Tibial nerve (tissue), 4 donors: ENCODE measurements around the gene PIP5K1B. TPM values are rescaled to one million over a fixed set of nuclear protein-coding genes. Genes with fewer than 3 reads are reported as not detected.

Source experiments
- DNase-seq, 2 donors: peaks; one replicate each; pipeline ENCODE4 v3.0.0-alpha.2; 2019; ENCODE audit warnings: low spot score in 2 of 2
- H3K27ac ChIP-seq, 4 donors: fragments of 200-600 bp; sonication (generic) in 3 of 4; one replicate each; pipeline ENCODE4 v1.5.1; 2017 to 2019; ENCODE audit warnings: mild to moderate bottlenecking in 1 of 4
- H3K27me3 ChIP-seq, 2 donors: fragments of 200-600 bp; sonication (generic) in 1 of 2; one replicate each; pipeline versions ENCODE4 v1.5.1 to v1.6.0; 2017 to 2019
- H3K36me3 ChIP-seq, 3 donors: fragments of 200-600 bp; sonication (generic); one replicate each; pipeline ENCODE4 v1.5.1; 2018 to 2019
- H3K4me1 ChIP-seq, 4 donors: fragments of 200-600 bp; sonication (generic) in 3 of 4; one replicate each; pipeline ENCODE4 v1.5.1; 2017 to 2019
- H3K4me3 ChIP-seq, 4 donors: fragments of 200-600 bp; sonication (generic) in 3 of 4; one replicate each; pipeline ENCODE4 v1.5.1; 2017 to 2019; ENCODE audit warnings: mild to moderate bottlenecking in 1 of 4, moderate library complexity in 1 of 4
- H3K9me3 ChIP-seq, 4 donors: fragments of 200-600 bp; sonication (generic) in 3 of 4; one replicate each; pipeline ENCODE4 v1.5.1; 2017 to 2019
- CTCF ChIP-seq, 5 experiments: fragments of 200-600 bp in 3 of 5; fragments of 450-650 bp in 2 of 5; sonication (generic) in 3 of 5; IDR thresholded peaks; one replicate each; pipeline ENCODE4 v1.5.1; 2016 to 2019; ENCODE audit warnings: antibody characterized with exemption in 5 of 5, mild to moderate bottlenecking in 3 of 5, moderate library complexity in 2 of 5
- EP300 ChIP-seq, 2 donors: sonication (generic); formaldehyde crosslinking; IDR thresholded peaks; one replicate each; pipeline ENCODE4 v1.6.1; 2017; ENCODE audit warnings: antibody characterized with exemption in 2 of 2, mild to moderate bottlenecking in 1 of 2
- POLR2A ChIP-seq, 2 donors: fragments of 450-650 bp; IDR thresholded peaks; one replicate each; pipeline ENCODE4 v1.6.1; 2017; ENCODE audit warnings: antibody characterized with exemption in 2 of 2, mild to moderate bottlenecking in 2 of 2, moderate library complexity in 2 of 2
- WGBS, 2 donors: methylation state at CpG; one replicate each; pipeline ENCODE4 v1.1.5; 2018; 5-methylcytosine and 5-hydroxymethylcytosine counted together
- total RNA-seq, 4 donors: library from RNA; depleted of rRNA; stranded (reverse); fragments of >200 nt; gene quantifications; one replicate each; pipeline ENCODE4 v1.1.0, GENCODE V29; 2016

Gene PIP5K1B
- total RNA-seq, 4 donors from 2014 or later = 0.20 to 6.8 (median 3.5) TPM

DNA sequence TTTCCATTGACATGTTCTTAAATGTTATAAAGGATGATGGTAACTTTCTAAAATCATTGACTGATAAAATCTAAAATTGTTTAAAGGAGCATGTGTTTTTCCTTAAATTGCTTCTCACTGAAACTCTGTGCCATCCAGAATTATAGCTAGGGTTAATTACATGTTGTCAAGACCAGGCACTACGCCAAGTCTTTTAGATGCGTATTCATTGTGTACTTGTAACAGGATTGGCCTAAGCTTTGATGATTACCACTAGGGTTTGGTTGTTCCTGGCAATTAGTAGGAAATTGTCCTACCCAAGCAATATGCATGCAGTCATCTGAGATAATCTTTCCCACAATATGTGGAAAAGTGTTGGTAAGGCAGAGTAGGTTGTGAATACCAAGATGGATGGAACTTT is 265.1 kb downstream of the PIP5K1B start:
- TF ChIP-seq POLR2A (IDR thresholded peaks at IDR 0.05) (no peak), EP300 (IDR thresholded peaks at IDR 0.05) (no peak), CTCF (IDR thresholded peaks at IDR 0.05) (no peak)
- Histone ChIP-seq H3K4me3 (no peak overlapping the region), H3K36me3 (no peaks in the 10 kb centered on the region), H3K4me1 (no peaks in the 10 kb centered on the region), H3K9me3 (no peaks in the 10 kb centered on the region), H3K27me3 (no peaks in the 10 kb centered on the region), H3K27ac (no peak overlapping the region)
- 43 to 46% methylated on average over 2 of the region's 2 CpGs for WGBS, 2 donors
- no peak for DNase-seq

DNA sequence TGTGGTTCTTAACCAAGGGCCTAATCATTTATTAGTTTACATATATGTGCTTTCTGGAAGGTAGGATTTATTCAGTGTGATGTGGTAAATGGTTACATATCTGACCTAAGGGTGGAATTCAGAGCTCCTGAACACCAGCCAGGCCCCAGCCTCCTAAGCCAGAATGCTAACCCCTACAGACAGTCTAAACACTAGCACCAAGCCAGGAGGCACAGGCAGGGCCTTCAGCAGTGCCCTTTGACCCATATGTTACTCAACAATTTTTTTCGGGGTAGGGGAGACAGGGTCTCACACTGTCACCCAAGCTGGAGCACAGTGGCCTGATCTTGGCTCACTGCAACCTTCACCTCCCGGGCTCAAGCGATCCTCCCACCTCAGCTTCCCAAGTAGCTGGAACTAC is 268.6 kb downstream of the PIP5K1B start:
- H3K4me1 ChIP-seq = peaks cover 0 to 5% (median 0%) of the 10 kb centered on the region in 4 donors
- H3K9me3 ChIP-seq = no peaks in the 10 kb centered on the region
- TF ChIP-seq CTCF (IDR thresholded peaks at IDR 0.05) (no peak), EP300 (IDR thresholded peaks at IDR 0.05) (no peak), POLR2A (IDR thresholded peaks at IDR 0.05) (no peak)
- WGBS, 2 donors = 90 to 93% methylated on average over 3 of the region's 3 CpGs
- no peaks in the 10 kb centered on the region for H3K36me3 ChIP-seq
- H3K27ac ChIP-seq = no peak overlapping the region
- peak overlapping the region in 1 of 4 donors; percentile 2 for H3K4me3 ChIP-seq
- no peaks in the 10 kb centered on the region for H3K27me3 ChIP-seq
- no peak for DNase-seq

GRCh38 chr9:68974431-68974830 is 269.4 kb downstream of the PIP5K1B start:
- H3K4me3 ChIP-seq = peak overlapping the region in 1 of 4 donors; percentile 37
- TF ChIP-seq CTCF (IDR thresholded peaks at IDR 0.05) = no peak
- TF ChIP-seq EP300 (IDR thresholded peaks at IDR 0.05) = no peak
- no peak for TF ChIP-seq POLR2A (IDR thresholded peaks at IDR 0.05)

GRCh38 chr9:68974901-68975300 is 269.9 kb downstream of the PIP5K1B start:
- Histone ChIP-seq H3K9me3 (no peaks in the 10 kb centered on the region), H3K36me3 (no peaks in the 10 kb centered on the region), H3K27me3 (no peaks in the 10 kb centered on the region), H3K27ac (peak overlapping the region in 2 of 4 donors; percentile 30 to 42), H3K4me1 (peaks cover 0 to 5% (median 0%) of the 10 kb centered on the region in 4 donors), H3K4me3 (peak overlapping the region in 2 of 4 donors; percentile 3 to 37)
- DNase-seq = no peak
- no peak for TF ChIP-seq EP300 (IDR thresholded peaks at IDR 0.05)
- TF ChIP-seq CTCF (IDR thresholded peaks at IDR 0.05) = no peak
- TF ChIP-seq POLR2A (IDR thresholded peaks at IDR 0.05) = no peak
- 78 to 83% methylated on average over 3 of the region's 3 CpGs for WGBS, 2 donors

More at GRCh38 chr9:68974431-68974830, 269.4 kb downstream of the PIP5K1B start:
- 72 to 85% methylated on average over 5 of the region's 5 CpGs for WGBS, 2 donors
- no peak for DNase-seq
- no peak overlapping the region for H3K27ac ChIP-seq
- no peaks in the 10 kb centered on the region for H3K36me3 ChIP-seq
- no peaks in the 10 kb centered on the region for H3K27me3 ChIP-seq
- H3K4me1 ChIP-seq = peaks cover 0 to 5% (median 0%) of the 10 kb centered on the region in 4 donors
- H3K9me3 ChIP-seq = no peaks in the 10 kb centered on the region

DNA sequence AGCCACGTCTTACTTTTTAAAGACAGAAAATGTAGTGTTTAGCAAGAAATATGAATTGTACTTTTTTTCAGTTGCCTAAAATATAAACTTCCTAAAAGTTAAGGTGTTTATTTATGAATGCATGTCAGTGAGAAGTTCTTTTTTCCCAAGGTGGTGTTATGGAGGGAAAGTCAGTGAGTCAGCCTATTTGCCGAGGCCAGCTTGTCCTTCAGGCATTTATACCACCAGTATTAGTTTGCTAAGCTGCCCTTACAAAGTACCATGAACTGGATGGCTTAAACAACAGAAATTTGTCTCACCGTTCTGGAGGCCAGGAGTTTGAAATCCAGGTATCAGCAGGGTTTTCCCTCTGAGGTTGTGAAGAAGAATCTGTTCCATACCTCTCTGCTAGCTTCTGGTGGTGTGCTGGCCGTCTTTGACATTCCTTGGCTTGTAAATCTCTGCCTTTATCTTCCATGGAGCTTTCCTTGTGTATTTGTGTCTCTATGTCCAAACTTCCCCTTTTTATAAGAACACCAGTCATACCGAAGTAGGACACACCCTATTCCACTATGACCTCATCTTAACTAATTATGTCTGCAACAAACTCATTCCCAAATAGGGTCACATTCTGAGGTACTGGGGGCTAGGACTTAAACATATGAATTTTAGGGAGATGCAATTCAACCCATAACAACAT is 270.5 kb downstream of the PIP5K1B start:
- peak overlapping the region in 1 of 4 donors; percentile 37 for H3K4me3 ChIP-seq
- no peaks in the 10 kb centered on the region for H3K27me3 ChIP-seq
- H3K4me1 ChIP-seq = peaks cover 0 to 5% (median 0%) of the 10 kb centered on the region in 4 donors
- 58 to 62% methylated on average over 5 of the region's 5 CpGs for WGBS, 2 donors
- no peak for DNase-seq
- H3K27ac ChIP-seq = peak overlapping the region in 2 of 4 donors; percentile 30 to 42
- no peaks in the 10 kb centered on the region for H3K9me3 ChIP-seq
- H3K36me3 ChIP-seq = no peaks in the 10 kb centered on the region
- TF ChIP-seq EP300 (IDR thresholded peaks at IDR 0.05) (peak in 1 of 2 donors; percentile 46), CTCF (IDR thresholded peaks at IDR 0.05) (no peak)
